C4-2B (cell line): Measurements from ENCODE around the gene OR2F2.

Source experiments
- CTCF ChIP-seq: fragments of 450-650 bp; conservative IDR thresholded peaks from 2 replicates; pipeline ENCODE4 v1.5.1; 2017; ENCODE audit warnings: mild to moderate bottlenecking
- ZFX ChIP-seq: fragments of 450-650 bp; IDR thresholded peaks from 2 replicates; pipeline ENCODE4 v1.6.1; 2017

GRCh38 chr7:143929224-143929920, 5.7 kb upstream of the OR2F2 start:
- TF ChIP-seq CTCF (no peak), ZFX (no peak)
